WI38 (cell line): Measurements from ENCODE around the gene MMAB.

ENCODE experiments used
- H3K4me3 ChIP-seq: 2 replicates; pipeline ENCODE4 v1.5.1; 2011; ENCODE audit warnings: low read depth, mild to moderate bottlenecking, control low read depth, low read length
- TF ChIP-seq, protein P1 (sequence below): IDR thresholded peaks from 2 replicates; pipeline ENCODE4 v1.5.1; 2012; ENCODE audit warnings: low read depth, mild to moderate bottlenecking, control low read depth, low read length

The MMAB gene

DNA sequence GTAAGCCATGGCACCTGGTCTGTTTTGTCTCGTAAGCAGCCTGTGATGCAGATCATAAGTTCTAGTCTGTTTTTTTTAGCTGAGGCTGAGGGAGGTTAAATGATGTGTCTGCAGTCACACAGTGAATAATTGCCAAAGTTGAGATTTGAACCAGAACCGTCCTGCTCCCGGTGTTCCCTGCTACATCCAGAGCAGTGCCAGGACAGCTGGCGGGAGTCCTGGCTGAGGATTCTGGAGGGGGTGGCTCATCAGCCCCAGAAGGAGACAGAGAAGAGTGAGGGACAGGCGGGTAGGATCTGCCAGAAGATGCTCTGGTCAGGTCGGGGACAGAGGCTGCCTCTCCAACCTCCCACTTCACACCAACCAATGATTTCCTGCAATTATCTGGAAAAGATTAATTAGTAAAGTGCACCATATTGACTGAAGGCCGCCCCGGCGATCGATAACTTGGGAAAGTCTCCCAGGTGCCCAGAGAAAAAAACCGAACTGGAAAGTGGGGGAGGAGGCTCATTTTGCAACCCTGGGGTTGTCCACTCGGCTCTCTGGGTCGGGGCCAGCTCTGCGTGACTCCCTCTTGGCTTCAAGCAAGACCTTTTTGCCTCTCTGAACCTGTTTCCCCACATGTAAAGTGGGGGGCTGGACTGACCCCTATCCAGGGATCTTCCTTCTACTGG is 42.4 kb upstream of the MMAB start:
- no peak overlapping the region for H3K4me3 ChIP-seq

DNA sequence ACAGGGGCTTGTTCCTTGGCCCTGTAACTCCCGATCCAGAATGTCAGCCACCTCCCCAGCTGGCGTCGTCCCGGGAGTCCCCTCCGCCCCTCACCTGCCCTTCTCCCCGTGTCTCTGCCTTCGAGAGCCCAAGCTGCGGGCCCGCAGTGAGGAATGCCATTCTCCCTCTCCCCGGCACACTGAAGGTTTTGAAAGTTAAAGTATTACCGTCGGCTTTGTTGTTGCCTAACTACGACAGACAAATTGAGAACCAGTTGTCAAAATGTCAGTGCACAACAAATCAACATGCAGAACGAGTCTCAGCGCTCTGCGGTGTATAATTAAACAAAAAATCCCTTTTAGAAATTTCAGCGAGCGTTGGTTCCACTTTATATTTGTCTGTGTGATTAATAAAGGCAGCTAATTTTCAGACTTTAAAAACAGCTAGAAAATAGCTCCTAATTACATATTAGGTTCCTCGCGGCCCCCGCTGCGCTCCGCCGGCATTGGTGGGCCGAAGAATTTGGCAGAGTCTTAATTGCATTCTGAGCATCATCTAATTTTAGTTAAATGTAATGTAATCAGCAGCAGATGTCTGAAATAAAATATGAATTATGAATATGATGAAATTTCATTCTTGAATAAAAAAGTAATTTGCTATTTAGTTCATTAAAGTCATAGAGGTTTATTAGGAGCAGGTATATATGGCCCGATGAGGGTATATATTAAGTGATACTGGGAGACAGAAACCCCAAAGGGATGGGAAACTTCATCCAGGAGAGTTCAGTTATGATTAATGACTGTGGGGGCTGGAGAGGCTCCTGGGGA is 40.5 kb upstream of the MMAB start:
- no peak overlapping the region for H3K4me3 ChIP-seq
- TF ChIP-seq, protein P1, sequence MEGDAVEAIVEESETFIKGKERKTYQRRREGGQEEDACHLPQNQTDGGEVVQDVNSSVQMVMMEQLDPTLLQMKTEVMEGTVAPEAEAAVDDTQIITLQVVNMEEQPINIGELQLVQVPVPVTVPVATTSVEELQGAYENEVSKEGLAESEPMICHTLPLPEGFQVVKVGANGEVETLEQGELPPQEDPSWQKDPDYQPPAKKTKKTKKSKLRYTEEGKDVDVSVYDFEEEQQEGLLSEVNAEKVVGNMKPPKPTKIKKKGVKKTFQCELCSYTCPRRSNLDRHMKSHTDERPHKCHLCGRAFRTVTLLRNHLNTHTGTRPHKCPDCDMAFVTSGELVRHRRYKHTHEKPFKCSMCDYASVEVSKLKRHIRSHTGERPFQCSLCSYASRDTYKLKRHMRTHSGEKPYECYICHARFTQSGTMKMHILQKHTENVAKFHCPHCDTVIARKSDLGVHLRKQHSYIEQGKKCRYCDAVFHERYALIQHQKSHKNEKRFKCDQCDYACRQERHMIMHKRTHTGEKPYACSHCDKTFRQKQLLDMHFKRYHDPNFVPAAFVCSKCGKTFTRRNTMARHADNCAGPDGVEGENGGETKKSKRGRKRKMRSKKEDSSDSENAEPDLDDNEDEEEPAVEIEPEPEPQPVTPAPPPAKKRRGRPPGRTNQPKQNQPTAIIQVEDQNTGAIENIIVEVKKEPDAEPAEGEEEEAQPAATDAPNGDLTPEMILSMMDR: no peak

More for the DNA sequence above, 42.4 kb upstream of the MMAB start:
- TF ChIP-seq, protein P1: no peak

DNA sequence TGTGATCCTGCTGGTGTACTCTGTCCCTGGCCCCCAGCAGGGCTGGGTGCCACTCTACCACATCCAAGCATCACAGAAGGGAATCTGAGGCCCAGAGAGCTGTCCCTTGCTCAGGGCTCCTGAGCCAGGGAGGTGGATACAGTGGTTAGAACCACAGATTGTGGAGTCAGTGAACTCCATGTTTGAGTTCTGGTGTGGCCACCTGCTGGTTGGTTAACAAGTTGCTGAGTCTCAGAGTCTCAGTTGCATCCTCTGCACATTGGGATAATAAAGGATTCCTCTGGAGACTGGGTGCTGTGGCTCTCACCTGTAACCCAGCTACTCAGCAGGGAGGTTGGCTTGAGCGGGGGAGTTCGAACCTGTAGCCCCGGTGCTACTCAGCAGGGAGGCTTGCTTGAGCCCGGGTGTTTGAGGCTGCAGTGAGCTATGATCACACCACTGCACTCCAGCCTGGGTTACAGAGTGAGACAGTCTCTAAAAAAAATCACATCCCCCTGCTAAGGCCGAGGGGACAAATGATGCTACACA is 39.7 kb upstream of the MMAB start:
- H3K4me3 ChIP-seq: no peak overlapping the region
- TF ChIP-seq, protein P1: no peak

DNA sequence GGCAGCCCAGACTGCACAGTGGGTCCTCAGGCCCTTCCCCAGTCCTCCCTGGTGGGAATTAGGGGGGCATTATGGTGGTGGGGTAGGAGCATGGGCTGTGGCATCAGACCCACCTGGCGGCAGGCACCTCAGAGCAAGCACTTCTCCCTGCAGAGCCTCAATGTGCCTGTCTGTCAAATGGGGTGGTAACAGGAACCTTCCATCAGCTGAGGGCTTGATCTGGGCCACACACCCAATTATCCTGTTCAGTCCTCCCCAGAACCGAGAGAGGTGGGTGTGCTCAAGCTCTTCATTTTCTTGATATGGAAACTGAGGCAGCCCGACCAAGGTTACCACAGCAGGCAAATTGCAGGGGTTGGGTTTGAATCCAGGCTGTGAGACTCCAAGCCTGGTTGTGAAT is 38.7 kb upstream of the MMAB start:
- H3K4me3 ChIP-seq: no peak overlapping the region
- TF ChIP-seq, protein P1: no peak

DNA sequence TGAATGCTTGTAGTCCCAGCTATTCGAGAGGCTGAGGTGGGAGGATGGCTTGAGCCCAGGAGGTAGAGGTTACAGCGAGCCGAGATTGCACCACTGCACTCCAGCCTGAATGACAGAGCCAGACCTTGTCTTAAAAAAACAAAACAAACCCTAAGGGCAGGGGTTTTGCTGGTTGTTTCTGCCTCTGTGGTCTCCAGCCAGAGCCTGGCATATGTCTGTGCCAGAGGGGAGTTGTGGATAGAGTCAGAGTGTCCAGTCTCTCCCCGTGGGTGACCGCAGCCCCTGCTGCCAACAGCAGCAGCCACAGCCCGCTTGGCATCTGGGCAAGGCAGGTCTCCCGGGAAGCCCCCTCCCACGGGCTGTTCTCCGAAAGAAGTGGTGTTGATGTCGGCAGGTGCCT is 37.9 kb upstream of the MMAB start:
- TF ChIP-seq, protein P1: no peak

DNA sequence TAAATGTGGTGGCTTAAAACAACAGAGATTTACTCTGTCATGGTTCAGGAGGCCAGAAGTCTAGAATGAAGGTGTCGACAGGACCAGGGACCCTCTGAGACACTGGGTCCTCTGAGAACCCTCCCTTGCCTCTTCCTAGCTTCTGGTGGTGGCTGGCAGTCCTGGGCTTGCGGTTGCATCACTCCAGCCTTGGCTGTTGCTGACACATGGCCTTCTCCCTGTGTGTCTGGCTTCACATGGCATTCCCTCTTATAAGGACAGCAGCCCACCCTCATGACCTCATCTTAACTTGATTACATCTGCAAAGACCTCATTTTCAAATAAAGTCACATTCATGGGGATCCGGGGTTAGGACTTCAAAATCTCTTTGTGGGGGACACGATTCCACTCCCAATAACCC is 37.2 kb upstream of the MMAB start:
- TF ChIP-seq, protein P1: no peak
- no peak overlapping the region for H3K4me3 ChIP-seq

More for the DNA sequence above, 37.9 kb upstream of the MMAB start:
- H3K4me3 ChIP-seq: no peak overlapping the region

DNA sequence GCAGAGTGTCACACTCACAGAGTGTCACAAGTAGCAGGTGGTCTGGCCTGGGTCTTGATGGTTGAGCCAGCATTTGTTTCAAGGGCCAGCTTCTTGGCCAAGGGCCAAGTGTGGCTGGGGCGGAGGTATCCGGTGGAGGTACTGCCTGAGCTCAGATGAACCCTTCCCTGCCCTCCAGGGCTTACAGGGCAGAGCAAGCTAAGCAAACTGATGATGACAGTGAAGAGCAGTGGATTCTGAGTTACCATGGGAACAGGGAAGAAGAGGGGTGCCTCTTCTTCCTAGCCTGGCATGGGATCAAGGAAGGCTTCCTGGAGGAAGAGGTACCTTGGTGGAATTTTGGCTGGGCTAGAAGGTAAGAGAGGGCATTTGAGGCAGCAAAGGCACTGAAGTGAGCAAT is 36.0 kb upstream of the MMAB start:
- H3K4me3 ChIP-seq: no peak overlapping the region
- TF ChIP-seq, protein P1: no peak
